ENCODE measurements around the gene GMCL2.

The GMCL2 gene

GRCh38 chr5:178221282-178221681, 34.1 kb upstream of the GMCL2 start:
- DNase-seq (ENCODE audit: low spot score), result no peak

GRCh38 chr5:178218827-178219226, 31.7 kb upstream of the GMCL2 start:
- no peak for DNase-seq (ENCODE audit: low spot score)

GRCh38 chr5:178218237-178218776, 31.1 kb upstream of the GMCL2 start:
- no peak for DNase-seq (ENCODE audit: low spot score)

- DNase-seq (ENCODE audit: low spot score), result no peak
Observed at GRCh38 chr5:178216779-178217178, 29.6 kb upstream of the GMCL2 start.

- DNase-seq (ENCODE audit: low spot score), result no peak
Observed at GRCh38 chr5:178216088-178216534, 28.9 kb upstream of the GMCL2 start.

DNA sequence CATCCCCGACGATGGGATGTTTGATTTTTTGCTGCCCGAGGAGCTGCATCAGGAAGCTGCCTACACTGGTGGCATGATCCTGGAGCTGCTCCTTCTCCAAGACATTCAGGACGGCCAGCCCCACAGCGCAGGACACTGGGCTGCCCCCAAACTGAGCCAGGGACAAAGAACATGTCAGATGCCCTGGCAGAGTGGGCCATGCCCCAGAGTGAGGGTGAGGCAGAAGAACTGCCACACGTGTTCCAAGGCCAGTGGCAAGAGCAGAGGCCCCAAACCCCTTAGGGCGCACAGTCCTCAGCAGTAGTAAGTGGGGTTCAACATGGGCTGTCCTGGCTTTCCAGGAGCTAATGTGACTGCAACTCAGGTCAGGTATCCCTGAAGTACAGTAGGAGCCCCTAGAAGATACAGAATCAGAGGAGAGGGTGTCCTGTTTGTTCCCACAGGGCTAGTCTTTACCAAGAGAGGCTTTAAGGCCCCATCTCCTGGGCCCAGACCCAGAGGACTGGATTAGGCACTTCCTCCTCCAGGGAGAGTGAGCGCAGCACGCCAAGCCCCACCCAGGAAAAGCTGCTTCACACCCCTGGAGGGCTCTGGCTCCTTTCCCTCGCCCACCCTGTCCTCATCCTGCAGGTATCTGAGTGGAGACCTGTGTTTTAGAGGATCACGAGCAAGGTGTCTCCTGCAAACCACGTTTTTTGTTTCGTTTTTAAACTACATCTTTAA, 28.3 kb upstream of the GMCL2 start:
- no peak for DNase-seq (ENCODE audit: low spot score)

DNA sequence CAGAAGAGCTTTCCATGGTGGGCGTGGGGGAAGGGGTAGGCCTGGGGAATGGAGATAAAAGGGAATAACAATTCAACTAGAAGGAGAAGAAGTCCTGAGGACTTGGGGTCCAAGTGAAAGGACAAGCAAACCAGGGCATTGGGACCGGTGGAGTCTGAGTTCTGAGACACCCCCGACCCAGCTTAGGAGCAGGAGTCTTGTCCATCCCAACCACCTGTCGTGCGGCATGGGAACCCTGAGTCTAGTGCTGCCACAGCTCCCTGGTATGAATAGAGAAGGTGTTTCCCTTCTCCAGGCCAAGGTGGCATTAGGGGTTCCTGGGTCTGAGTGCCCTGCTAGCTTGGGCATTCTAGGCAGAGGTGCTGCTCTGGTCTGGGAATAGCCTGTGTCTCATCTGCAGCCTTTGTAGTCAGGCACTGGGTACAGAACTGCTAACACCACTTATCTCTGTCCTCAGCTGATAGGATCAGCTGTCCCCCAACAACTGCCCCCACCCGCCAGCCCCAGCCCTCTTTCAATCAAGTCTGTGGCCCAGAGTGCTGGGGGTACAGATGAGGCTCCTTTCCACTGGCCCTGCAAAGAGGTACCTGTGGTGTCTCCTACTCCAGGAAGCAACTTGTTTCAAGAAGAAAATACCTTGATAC, 27.1 kb upstream of the GMCL2 start:
- DNase-seq (ENCODE audit: low spot score), result no peak

DNA sequence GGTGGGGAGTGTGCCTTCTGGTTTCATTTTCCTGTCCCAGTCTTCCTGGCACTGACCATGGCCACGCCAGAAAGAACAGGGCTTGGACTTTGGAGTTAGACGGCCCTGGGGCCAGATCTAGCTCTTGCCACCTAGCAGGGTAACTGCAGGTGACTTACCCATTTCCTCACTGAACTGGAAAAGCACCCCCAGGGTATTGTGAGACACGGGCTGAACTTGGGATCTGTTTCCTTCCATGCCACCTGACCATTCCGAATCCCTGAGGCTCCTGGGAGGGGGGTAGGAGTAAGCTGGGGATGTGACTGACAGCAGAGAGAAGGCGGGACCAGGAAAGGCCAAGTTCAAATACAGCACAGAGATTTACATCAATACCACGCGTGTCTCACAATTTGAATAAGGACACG, 26.6 kb upstream of the GMCL2 start:
- DNase-seq (ENCODE audit: low spot score), result no peak

DNA sequence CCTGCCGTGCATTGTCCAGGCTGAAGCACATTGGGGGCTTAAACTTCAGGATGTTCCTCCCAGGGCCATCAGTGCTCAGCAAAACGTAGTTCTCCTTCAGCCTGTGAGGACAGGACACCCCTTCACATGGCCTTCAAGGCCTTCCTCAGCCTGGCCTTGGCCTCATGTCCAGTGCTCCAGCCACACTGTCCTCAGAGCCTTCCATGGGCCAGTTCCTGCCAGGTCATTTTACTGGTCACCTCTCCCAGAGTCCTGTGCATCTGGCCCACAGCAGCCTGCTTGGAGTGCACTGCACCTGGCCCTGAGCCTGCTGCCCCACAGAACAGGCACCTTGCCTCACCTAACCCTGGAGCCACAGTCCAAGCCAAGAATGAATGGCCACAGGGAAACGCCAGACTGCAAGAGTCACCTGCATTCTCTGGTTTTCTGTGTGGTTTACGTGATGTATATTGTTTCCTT, 25.9 kb upstream of the GMCL2 start:
- no peak for DNase-seq (ENCODE audit: low spot score)

- DNase-seq (ENCODE audit: low spot score), result no peak
Observed at GRCh38 chr5:178212241-178213002, 25.3 kb upstream of the GMCL2 start.

DNA sequence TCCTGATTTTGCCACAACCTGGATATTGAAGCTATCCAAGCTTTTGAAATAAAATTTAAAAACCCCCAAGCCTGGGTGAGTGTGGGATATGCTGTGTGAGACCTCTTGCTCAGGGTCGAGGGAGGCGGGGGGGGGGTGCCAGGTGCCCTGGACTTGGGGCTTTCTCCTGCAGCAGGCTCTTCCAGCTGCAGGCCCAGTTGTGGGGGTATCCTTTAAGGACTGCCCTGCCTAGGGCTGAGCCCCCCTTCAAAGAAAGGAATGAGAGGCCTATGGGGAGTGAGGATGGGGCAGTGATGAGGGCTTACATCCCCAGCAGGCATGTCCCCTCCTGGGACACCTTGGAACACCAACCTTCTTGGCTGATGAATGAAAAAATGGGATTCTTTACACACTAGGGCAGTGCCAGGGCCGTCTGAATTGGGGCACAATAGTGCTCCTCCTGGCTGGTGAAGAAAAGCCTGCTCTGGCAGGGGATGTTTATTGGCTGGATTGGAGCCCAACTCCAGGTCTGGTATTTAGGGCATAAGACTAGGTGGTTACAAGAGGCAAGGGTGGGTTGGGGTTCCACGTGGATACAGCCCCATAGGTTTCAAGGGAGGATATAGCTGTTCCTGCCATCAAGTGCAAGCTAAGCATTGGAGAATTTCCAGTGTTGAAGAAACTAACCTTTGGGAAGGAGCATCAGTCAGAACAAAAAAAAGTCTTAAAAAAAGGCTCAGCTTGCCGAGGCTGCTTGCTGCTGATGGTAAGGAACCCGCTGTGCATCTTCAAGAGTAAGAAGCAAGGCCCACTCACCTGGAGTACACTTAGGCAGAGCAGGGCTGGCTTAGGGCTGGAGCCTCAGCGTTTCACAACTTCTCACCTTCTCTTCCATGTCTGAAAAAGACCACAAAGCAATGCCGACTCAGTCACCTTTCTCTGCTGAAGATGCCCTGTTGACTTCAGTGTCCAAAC, 24.2 kb upstream of the GMCL2 start:
- DNase-seq (ENCODE audit: low spot score), result no peak

DNA sequence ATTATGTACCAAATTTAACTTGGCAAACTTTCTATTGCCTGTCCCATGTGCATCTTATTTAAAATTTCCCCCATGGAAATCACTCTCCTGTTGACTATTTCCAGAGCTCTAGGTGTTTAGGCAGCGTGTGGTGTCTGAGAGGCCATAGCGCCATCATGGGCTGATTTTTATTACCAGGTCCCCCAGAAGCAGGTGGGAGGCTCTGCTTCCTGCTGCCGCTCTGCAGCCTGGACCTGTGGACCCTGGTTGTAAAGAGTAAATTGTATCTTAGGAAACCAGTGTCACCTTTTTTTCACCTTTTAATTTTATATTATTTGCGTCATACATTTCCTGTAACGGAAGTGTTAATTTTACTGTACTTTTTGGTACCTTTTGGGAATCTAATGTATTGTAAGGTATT, 23.5 kb upstream of the GMCL2 start:
- no peak for DNase-seq (ENCODE audit: low spot score)

DNA sequence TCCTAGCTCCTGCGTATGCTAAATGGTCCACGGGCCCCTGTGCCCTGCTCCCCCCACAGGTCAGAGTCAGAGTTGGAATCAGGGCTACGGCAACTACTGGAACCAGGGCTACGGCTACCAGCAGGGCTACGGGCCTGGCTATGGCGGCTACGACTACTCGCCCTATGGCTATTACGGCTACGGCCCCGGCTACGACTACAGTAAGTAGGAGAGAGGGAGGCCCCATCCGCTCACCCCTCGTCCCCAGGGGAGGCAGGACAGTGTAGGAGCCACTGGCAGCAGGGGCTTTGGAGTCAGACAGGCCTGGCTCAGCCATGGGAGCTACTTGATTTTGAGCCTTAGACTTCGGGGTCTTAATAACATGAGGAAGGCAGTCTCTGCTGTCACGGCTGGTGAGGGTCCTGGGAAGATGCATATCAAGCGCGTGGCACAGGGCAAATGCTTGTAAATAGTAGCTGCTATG, 22.9 kb upstream of the GMCL2 start:
- no peak for DNase-seq (ENCODE audit: low spot score)

GRCh38 chr5:178209334-178210072, 22.3 kb upstream of the GMCL2 start:
- no peak for DNase-seq (ENCODE audit: low spot score)

GRCh38 chr5:178208540-178209227, 21.5 kb upstream of the GMCL2 start:
- no peak for DNase-seq (ENCODE audit: low spot score)

- DNase-seq (ENCODE audit: low spot score), result no peak
Observed at GRCh38 chr5:178207917-178208280, 20.7 kb upstream of the GMCL2 start.

DNA sequence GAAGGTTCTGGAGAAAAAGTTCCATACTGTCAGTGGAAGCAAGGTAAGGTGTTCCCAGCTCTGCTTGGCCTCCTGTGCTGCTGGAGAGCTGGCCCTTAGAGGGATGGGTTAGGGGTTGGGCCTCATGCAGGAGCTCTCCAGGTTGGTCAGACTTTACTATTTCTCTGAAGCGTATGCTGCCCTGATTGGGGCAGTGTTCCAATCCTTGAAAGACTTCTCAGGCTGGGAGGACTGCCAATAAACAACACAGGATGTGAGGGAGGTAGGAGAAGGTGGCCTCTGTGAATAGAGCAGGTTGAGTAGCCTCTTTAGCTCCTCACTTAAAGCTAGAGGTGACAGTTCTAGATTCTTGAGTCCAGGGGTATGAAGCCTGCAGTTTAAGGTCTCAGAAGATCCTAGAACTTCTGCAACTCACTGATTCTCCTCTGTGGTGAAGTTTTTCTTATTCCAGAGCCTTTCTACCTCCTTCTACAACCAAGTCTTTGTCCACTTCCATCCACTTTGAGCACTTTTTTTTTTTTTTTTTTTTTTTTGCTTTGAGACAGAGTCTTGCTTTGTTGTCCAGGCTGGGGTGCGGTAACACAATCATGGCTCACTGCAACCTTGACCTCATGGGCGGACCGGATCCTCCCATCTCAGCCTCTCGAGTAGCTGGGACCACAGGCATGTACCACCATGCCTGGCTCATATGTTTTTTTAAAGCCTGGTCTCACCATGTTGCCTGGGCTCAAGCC, 20.2 kb upstream of the GMCL2 start:
- DNase-seq (ENCODE audit: low spot score), result no peak

- no peak for DNase-seq (ENCODE audit: low spot score)
Observed at GRCh38 chr5:178206166-178207101, 19.3 kb upstream of the GMCL2 start.

DNA sequence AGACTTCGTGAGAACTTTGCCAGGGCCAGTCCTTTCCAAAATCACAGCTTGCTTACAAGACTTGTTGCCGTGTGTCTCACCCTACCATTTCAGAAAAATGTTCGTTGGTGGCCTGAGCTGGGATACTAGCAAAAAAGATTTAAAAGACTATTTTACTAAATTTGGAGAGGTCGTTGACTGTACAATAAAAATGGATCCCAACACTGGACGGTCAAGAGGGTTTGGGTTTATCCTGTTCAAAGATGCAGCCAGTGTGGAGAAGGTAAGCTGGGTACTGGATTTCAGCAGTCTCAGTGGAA, 18.5 kb upstream of the GMCL2 start:
- DNase-seq (ENCODE audit: low spot score), result no peak

Measured in HuH-7.5 (cell line).